ENCODE data around the gene C20orf144.

DNA sequence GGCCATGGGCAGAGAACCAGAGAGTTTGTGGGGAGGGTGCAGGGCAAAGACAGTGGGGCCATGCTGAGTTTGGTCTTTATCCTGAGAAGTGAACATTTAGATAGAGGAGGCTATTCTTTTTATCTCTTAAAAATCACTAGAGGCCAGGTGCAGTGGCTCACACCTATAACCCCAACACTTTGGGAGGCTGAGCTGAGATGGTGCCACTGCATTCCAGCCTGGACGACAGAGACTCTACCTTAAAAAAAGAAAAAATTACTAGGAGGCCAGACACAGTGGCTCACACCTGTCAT lies 49.3 kb downstream of the C20orf144 start:
- TF ChIP-seq, protein P1, sequence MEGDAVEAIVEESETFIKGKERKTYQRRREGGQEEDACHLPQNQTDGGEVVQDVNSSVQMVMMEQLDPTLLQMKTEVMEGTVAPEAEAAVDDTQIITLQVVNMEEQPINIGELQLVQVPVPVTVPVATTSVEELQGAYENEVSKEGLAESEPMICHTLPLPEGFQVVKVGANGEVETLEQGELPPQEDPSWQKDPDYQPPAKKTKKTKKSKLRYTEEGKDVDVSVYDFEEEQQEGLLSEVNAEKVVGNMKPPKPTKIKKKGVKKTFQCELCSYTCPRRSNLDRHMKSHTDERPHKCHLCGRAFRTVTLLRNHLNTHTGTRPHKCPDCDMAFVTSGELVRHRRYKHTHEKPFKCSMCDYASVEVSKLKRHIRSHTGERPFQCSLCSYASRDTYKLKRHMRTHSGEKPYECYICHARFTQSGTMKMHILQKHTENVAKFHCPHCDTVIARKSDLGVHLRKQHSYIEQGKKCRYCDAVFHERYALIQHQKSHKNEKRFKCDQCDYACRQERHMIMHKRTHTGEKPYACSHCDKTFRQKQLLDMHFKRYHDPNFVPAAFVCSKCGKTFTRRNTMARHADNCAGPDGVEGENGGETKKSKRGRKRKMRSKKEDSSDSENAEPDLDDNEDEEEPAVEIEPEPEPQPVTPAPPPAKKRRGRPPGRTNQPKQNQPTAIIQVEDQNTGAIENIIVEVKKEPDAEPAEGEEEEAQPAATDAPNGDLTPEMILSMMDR (conservative IDR thresholded peaks at IDR 0.05; ENCODE audit: low read length) = no peak
- no peak for TF ChIP-seq EZH2phosphoT487 (IDR thresholded peaks at IDR 0.05; ENCODE audit: borderline replicate concordance, low read depth, low read length)
